HFF-Myc (cell line): ENCODE data around the gene CADM2.

Experiments used
- DNase-seq: peaks from one replicate; pipeline ENCODE4 v3.0.0-alpha.2; 2011; ENCODE audit warnings: low read depth; ENCODE audit errors: extremely low read depth
- H3K4me3 ChIP-seq: replicated peaks from 2 replicates; pipeline ENCODE4 v1.5.1; 2011; ENCODE audit warnings: low read depth, mild to moderate bottlenecking, control low read depth, low read length
- TF ChIP-seq, protein P1 (sequence below): IDR thresholded peaks from 2 replicates; pipeline ENCODE4 v1.5.1; 2012; ENCODE audit warnings: mild to moderate bottlenecking, low read depth, low read length, control low read depth; ENCODE audit errors: missing control alignments

Gene CADM2

DNA sequence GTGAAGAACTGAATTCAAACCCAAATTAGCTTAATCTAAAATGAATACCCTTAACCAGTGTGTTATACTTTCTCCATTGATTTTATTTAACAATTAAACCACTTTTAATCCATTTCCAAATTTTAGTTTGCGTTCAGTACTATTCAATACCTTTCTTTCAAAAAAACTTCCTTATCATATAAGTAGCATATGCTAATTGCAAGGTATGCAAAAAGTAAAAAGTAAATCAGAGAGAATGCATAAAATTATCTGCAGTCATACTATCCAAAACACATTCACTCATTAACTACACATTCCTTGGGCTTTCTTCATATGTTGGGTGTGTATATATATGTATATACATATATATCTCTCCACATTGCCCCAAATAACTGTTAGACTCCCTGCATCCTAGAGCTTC, 208.8 kb downstream of the CADM2 start:
- no peak overlapping the region for H3K4me3 ChIP-seq
- no peak for DNase-seq
- TF ChIP-seq, protein P1, sequence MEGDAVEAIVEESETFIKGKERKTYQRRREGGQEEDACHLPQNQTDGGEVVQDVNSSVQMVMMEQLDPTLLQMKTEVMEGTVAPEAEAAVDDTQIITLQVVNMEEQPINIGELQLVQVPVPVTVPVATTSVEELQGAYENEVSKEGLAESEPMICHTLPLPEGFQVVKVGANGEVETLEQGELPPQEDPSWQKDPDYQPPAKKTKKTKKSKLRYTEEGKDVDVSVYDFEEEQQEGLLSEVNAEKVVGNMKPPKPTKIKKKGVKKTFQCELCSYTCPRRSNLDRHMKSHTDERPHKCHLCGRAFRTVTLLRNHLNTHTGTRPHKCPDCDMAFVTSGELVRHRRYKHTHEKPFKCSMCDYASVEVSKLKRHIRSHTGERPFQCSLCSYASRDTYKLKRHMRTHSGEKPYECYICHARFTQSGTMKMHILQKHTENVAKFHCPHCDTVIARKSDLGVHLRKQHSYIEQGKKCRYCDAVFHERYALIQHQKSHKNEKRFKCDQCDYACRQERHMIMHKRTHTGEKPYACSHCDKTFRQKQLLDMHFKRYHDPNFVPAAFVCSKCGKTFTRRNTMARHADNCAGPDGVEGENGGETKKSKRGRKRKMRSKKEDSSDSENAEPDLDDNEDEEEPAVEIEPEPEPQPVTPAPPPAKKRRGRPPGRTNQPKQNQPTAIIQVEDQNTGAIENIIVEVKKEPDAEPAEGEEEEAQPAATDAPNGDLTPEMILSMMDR: no peak

DNA sequence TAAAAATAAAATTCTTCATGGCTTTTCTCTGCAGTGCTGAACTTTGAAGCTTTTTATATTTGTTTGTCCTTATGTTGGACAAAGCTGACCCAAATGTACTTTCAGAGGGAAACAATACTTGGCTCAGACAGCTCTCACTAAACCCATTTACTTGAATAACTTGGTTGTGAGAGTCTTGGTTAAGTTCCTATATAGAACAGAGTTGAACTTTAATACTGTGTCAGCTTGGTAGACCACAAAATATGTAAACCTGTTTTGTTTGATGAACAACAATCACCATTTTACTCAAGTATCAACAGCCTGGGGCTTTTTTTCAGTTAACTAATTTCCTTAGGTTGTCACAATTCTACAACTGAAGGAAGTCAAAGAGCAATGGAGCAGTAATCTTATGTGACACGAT, 211.9 kb downstream of the CADM2 start:
- no peak for DNase-seq
- no peak overlapping the region for H3K4me3 ChIP-seq
- TF ChIP-seq, protein P1: no peak

DNA sequence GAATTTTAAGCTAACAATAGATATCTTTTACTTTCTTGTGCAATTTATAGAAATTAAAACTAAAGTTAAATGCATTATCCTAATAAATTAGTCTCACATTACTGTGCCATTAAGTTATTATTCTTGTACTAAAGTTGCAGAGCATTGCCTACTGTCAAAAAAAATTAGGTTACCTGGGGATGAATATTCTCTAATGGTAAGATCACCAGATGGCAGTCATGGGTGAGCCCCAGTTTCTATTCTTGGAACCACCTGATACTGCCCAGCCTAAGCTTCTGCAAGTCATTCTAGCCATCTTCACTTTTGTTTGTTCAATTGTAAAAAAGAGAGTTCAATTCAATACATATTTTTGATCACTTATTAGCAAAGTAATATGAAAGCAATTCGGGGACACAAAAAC, 213.2 kb downstream of the CADM2 start:
- TF ChIP-seq, protein P1: no peak
- DNase-seq: no peak
- no peak overlapping the region for H3K4me3 ChIP-seq

DNA sequence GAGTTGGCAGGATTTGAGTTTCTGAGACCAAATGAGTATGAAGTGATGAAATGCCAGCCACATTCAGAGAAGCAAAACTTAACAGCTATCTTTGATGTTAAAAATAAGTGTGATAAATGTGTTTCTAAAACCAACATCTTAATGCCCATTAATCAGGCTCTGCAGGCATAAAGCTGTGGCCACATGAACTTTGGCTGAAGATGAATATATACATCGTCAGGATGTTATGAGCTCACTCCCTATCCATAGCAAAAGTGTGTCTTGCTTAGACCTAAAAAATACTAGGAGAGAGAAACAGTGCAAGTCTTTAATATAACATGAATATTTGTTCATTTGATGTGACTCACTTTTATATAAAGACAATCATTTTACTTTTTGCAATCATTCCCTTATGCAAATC, 218.0 kb downstream of the CADM2 start:
- TF ChIP-seq, protein P1: no peak
- no peak overlapping the region for H3K4me3 ChIP-seq
- DNase-seq: no peak

DNA sequence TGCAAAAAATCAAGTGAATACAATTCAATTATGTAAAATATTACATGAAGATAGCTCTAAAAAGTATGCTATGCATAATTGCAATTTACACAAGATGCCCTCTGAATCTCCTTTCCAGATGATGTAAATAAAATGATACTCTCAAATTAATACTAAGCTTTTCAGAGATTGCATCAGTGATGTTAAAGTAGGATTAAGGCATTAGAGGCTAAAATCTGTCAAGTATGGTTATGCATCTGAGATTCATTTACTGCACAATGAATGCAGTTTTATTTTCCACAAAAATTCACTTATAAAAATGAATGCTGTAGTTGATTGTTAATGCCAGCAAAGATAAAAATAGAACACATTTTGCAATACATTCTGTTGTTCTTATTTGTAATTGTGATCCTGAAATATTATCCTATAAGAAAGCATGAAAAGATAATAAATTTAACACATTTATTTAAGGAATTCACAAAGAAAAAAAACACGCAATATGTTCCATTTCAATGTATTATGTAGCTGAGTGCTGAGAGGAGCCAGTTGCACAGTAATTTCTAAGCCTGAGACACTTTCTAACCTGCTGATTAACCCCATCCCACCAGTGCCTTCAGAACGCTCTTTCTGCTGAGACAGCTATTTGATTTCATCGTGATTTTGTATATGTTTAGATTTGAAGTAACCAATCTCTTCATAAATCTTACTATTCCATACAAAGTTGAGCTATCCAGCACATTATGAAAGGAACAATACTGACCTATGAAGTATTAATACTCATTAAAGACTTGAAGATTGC, 224.4 kb downstream of the CADM2 start:
- TF ChIP-seq, protein P1: no peak
- no peak for DNase-seq
- no peak overlapping the region for H3K4me3 ChIP-seq

DNA sequence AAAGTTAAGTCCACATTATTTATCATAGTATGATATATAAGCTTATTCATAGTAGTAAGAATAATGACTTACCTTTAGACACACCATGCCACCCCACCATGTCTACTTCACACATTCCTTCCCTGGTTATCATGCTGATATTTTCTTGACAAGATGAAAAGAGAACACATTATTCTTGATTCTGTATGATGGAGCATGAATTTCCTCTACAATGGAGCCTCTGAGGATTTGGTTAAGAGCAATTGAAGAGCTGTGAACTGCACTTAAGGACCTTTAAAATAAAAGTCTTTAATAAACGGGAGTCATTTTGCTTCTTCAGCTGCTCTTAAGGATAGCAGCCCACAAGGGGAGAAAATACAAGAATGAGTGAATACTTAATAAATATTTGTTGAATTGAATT, 226.7 kb downstream of the CADM2 start:
- no peak for DNase-seq
- no peak overlapping the region for H3K4me3 ChIP-seq
- TF ChIP-seq, protein P1: no peak

DNA sequence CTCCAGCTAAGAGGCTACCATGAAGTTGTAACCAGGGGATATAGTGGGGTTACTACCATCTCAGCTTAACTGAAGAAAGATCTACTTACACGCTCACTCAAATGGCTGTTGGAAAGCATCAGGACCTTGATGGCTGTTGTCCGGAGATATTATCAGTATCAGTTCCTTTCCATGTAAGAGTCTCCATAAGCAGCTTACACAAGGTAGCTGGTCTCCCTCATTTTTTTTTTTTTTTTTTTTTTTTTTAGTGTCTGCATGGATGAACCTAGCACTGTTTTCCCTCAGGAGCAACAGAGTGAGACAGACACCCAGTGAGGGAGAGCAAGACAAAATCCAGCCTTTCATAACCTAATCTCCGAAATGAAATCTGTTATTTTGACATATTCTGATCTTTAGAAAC, 230.9 kb downstream of the CADM2 start:
- TF ChIP-seq, protein P1: no peak
- DNase-seq: no peak
- no peak overlapping the region for H3K4me3 ChIP-seq
